Measurements from ENCODE around the gene MDFI. TPM values are rescaled to one million over a fixed set of nuclear protein-coding genes. Genes with fewer than 3 reads are reported as not detected.

MDFI gene
- total RNA-seq, 1 donor from 2014 or later, result 33.7 TPM

- no peak for DNase-seq
These were observed 34.8 kb downstream of the MDFI start for GRCh38 chr6:41672816-41673703.

- no peak for DNase-seq
These were observed 35.4 kb downstream of the MDFI start for GRCh38 chr6:41673704-41674000.

- DNase-seq, result no peak
These were observed 36.1 kb downstream of the MDFI start for GRCh38 chr6:41674231-41675000.

GRCh38 chr6:41675176-41675775 lies 37.0 kb downstream of the MDFI start:
- DNase-seq, result peak; percentile 93

- no peak for DNase-seq
These were observed 37.7 kb downstream of the MDFI start for GRCh38 chr6:41675992-41676391.

GRCh38 chr6:41676431-41676830 lies 38.2 kb downstream of the MDFI start:
- no peak for DNase-seq

GRCh38 chr6:41677124-41677921 lies 39.1 kb downstream of the MDFI start:
- no peak for DNase-seq

GRCh38 chr6:41678511-41679084 lies 40.3 kb downstream of the MDFI start:
- no peak for DNase-seq

- no peak for DNase-seq
These were observed 41.4 kb downstream of the MDFI start for GRCh38 chr6:41679696-41680095.

GRCh38 chr6:41680182-41680965 lies 42.1 kb downstream of the MDFI start:
- no peak for DNase-seq

- DNase-seq, result peak; percentile 87
These were observed 43.8 kb downstream of the MDFI start for GRCh38 chr6:41682056-41682477.

- DNase-seq, result no peak
These were observed 44.4 kb downstream of the MDFI start for GRCh38 chr6:41682497-41683272.

GRCh38 chr6:41683273-41683522 lies 44.9 kb downstream of the MDFI start:
- no peak for DNase-seq

GRCh38 chr6:41683523-41684310 lies 45.4 kb downstream of the MDFI start:
- DNase-seq, result peak; percentile 51

GRCh38 chr6:41684311-41685180 lies 46.3 kb downstream of the MDFI start:
- no peak for DNase-seq

GRCh38 chr6:41685641-41686380 lies 47.5 kb downstream of the MDFI start:
- no peak for DNase-seq

GRCh38 chr6:41687501-41688175 lies 49.4 kb downstream of the MDFI start:
- no peak for DNase-seq
